B cell (primary cell): ENCODE results near the gene CAT.

ENCODE experiments used
- CTCF ChIP-seq: fragments of 200-600 bp; IDR thresholded peaks from one replicate; pipeline ENCODE4 v1.8.0; 2022; ENCODE audit warnings: antibody characterized with exemption, mild to moderate bottlenecking
- EZH2 ChIP-seq: IDR thresholded peaks from 2 replicates; pipeline ENCODE4 v1.6.1; 2012; ENCODE audit warnings: borderline replicate concordance, low read depth, mild to moderate bottlenecking, moderate library complexity, low read length; ENCODE audit not compliant: insufficient read depth, poor library complexity, severe bottlenecking

GRCh38 chr11:34413263-34413662 is 25.5 kb upstream of the CAT start:
- TF ChIP-seq EZH2 (no peak), CTCF (no peak)
